Panc1 (cell line): Measurements from ENCODE around the gene CNN3. TPM values are rescaled to one million over a fixed set of nuclear protein-coding genes. Genes with fewer than 3 reads are reported as not detected.

Experiments used
- ATAC-seq: fragments of 200-7000 bp; cut with Tn5 transposase; 2 replicates; pipeline ENCODE4 v1.9.1; 2020; ENCODE audit warnings: mild to moderate bottlenecking, moderate library complexity
- BruUV-seq: library from RNA; stranded (reverse); fragments of 400-500 nt; replicated peaks from 2 replicates; lab custom pipeline; 2021; lab: Mats Ljungman, UMichigan
- CTCF ChIA-PET: fragments of 300-600 bp; sonication (Branson Sonifier 250); formaldehyde crosslinking; loops from one replicate; lab custom pipeline; 2022; ENCODE audit warnings: antibody characterized with exemption; lab: Charles Lee
- POLR2A ChIA-PET: fragments of 300-600 bp; sonication (Branson Sonifier 250); formaldehyde crosslinking; loops from one replicate; lab custom pipeline; 2022; ENCODE audit warnings: antibody characterized with exemption; lab: Charles Lee
- DNase-seq: peaks from one replicate; pipeline ENCODE4 v3.0.0-alpha.2; 2010; ENCODE audit warnings: low read depth, low spot score
- H3K27ac ChIP-seq: 2 replicates; pipeline ENCODE4 v1.5.1; 2011; ENCODE audit warnings: mild to moderate bottlenecking, low read length, inconsistent platforms
- H3K27me3 ChIP-seq: fragments of 200-500 bp; sonication (Bioruptor generic); 2 replicates; pipeline ENCODE4 v1.6.0; 2014; ENCODE audit warnings: low read length, inconsistent platforms; ENCODE audit not compliant: control insufficient read depth, insufficient read depth
- H3K36me3 ChIP-seq: fragments of 200-500 bp; sonication (Bioruptor generic); 2 replicates; pipeline ENCODE4 v1.5.1; 2014; ENCODE audit warnings: inconsistent platforms, mild to moderate bottlenecking, low read length, moderate library complexity; ENCODE audit not compliant: control insufficient read depth, insufficient read depth
- H3K4me1 ChIP-seq: 2 replicates; pipeline ENCODE4 v1.5.1; 2011; ENCODE audit warnings: inconsistent platforms, mild to moderate bottlenecking, low read length, moderate library complexity; ENCODE audit not compliant: control insufficient read depth, insufficient read depth
- H3K4me3 ChIP-seq, 2 experiments: 2 replicates each; pipeline ENCODE4 v1.5.1; 2011 to 2012; ENCODE audit warnings: low read depth in 2 of 2, low read length in 2 of 2, mild to moderate bottlenecking in 2 of 2, inconsistent platforms in 1 of 2, moderate library complexity in 1 of 2
- H3K9me3 ChIP-seq: fragments of 200-500 bp; sonication (Bioruptor generic); 2 replicates; pipeline ENCODE4 v1.5.1; 2014; ENCODE audit warnings: low read depth, mild to moderate bottlenecking, inconsistent platforms, low read length, moderate library complexity; ENCODE audit not compliant: control insufficient read depth, insufficient read depth
- POLR2AphosphoS5 ChIP-seq: IDR thresholded peaks from 2 replicates; pipeline ENCODE4 v1.6.1; 2012; ENCODE audit warnings: mild to moderate bottlenecking, low read depth, low read length, moderate library complexity
- SIN3A ChIP-seq: IDR thresholded peaks from 2 replicates; pipeline ENCODE4 v1.6.1; 2012; ENCODE audit warnings: low read depth, mild to moderate bottlenecking, low read length, moderate library complexity, borderline replicate concordance; ENCODE audit not compliant: insufficient read depth
- TCF7L2 ChIP-seq: IDR thresholded peaks from 2 replicates; pipeline ENCODE4 v1.6.1; 2011; ENCODE audit warnings: mild to moderate bottlenecking, low read depth, low read length, inconsistent platforms
- in situ Hi-C: cut with HindIII; loops from 2 replicates; pipeline ENCODE4 v1.10.0; 2016; ENCODE audit warnings: low sequenced_read_pairs, low pct_unique_long_range_greater_than_20kb
- intact Hi-C: fragments of 100-400 bp; cut with micrococcal nuclease; formaldehyde crosslinking; loops from one replicate; pipeline ENCODE4 v1.10.0; 2022; ENCODE audit not compliant: unreplicated experiment
- total RNA-seq: library from RNA; stranded (reverse); gene quantifications from one replicate; pipeline ENCODE4 v1.2.1, GENCODE V29; 2021; ENCODE audit not compliant: unreplicated experiment
- TF ChIP-seq, protein P1 (sequence below): fragments of 450-650 bp; IDR thresholded peaks from 2 replicates; pipeline ENCODE4 v1.5.1; 2017; ENCODE audit warnings: mild to moderate bottlenecking
- TF ChIP-seq, protein P2 (sequence below), 2 experiments: IDR thresholded peaks; 2 replicates each; pipeline ENCODE4 v1.6.1; 2011 to 2012; ENCODE audit warnings: low read depth in 2 of 2, control low read depth in 1 of 2, low read length in 1 of 2, mild to moderate bottlenecking in 1 of 2, moderate library complexity in 1 of 2; ENCODE audit not compliant: insufficient read depth in 1 of 2

CNN3 gene
- total RNA-seq, 1 experiment from 2014 or later = 72.3 TPM

DNA sequence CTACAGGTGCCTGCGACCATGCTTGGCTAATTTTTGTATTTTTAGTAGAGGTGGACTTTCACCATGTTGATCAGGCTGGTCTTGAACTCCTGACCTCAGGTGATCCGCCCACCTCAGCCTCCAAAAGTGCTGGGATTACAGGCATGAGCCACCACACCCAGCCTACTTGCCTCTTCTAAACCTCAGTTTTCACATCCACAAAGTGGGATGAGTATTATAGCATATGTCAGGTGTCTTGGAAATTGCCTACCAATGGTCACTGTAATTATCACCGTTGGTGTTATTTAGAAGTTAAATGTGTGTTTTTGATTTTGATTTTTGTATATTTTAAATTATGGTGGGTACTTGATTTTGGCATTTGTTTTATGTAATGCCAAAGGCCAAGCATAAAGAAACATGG, 70.0 kb downstream of the CNN3 start:
- intact Hi-C loops = no loop called here
- CTCF ChIA-PET = no interaction called here
- Histone ChIP-seq H3K4me1 (no peaks in the 10 kb centered on the region), H3K36me3 (no peaks in the 10 kb centered on the region), H3K9me3 (no peaks in the 10 kb centered on the region), H3K4me3 (no peak overlapping the region), H3K27ac (no peak overlapping the region), H3K27me3 (no peaks in the 10 kb centered on the region)
- ATAC-seq = no peak
- BruUV-seq = no TSS peak
- TF ChIP-seq, protein P1, sequence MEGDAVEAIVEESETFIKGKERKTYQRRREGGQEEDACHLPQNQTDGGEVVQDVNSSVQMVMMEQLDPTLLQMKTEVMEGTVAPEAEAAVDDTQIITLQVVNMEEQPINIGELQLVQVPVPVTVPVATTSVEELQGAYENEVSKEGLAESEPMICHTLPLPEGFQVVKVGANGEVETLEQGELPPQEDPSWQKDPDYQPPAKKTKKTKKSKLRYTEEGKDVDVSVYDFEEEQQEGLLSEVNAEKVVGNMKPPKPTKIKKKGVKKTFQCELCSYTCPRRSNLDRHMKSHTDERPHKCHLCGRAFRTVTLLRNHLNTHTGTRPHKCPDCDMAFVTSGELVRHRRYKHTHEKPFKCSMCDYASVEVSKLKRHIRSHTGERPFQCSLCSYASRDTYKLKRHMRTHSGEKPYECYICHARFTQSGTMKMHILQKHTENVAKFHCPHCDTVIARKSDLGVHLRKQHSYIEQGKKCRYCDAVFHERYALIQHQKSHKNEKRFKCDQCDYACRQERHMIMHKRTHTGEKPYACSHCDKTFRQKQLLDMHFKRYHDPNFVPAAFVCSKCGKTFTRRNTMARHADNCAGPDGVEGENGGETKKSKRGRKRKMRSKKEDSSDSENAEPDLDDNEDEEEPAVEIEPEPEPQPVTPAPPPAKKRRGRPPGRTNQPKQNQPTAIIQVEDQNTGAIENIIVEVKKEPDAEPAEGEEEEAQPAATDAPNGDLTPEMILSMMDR = no peak
- TF ChIP-seq POLR2AphosphoS5 = no peak
- TF ChIP-seq SIN3A = no peak
- TF ChIP-seq, protein P2, sequence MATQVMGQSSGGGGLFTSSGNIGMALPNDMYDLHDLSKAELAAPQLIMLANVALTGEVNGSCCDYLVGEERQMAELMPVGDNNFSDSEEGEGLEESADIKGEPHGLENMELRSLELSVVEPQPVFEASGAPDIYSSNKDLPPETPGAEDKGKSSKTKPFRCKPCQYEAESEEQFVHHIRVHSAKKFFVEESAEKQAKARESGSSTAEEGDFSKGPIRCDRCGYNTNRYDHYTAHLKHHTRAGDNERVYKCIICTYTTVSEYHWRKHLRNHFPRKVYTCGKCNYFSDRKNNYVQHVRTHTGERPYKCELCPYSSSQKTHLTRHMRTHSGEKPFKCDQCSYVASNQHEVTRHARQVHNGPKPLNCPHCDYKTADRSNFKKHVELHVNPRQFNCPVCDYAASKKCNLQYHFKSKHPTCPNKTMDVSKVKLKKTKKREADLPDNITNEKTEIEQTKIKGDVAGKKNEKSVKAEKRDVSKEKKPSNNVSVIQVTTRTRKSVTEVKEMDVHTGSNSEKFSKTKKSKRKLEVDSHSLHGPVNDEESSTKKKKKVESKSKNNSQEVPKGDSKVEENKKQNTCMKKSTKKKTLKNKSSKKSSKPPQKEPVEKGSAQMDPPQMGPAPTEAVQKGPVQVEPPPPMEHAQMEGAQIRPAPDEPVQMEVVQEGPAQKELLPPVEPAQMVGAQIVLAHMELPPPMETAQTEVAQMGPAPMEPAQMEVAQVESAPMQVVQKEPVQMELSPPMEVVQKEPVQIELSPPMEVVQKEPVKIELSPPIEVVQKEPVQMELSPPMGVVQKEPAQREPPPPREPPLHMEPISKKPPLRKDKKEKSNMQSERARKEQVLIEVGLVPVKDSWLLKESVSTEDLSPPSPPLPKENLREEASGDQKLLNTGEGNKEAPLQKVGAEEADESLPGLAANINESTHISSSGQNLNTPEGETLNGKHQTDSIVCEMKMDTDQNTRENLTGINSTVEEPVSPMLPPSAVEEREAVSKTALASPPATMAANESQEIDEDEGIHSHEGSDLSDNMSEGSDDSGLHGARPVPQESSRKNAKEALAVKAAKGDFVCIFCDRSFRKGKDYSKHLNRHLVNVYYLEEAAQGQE (IDR thresholded peaks at IDR 0.05; ENCODE audit: insufficient read depth in 1 of 2, low read depth in 2 of 2, low read length in 1 of 2) = no peak
- TF ChIP-seq TCF7L2 = no peak
- DNase-seq = no peak
- POLR2A ChIA-PET = no interaction called here
- in situ Hi-C loops = no loop called here

DNA sequence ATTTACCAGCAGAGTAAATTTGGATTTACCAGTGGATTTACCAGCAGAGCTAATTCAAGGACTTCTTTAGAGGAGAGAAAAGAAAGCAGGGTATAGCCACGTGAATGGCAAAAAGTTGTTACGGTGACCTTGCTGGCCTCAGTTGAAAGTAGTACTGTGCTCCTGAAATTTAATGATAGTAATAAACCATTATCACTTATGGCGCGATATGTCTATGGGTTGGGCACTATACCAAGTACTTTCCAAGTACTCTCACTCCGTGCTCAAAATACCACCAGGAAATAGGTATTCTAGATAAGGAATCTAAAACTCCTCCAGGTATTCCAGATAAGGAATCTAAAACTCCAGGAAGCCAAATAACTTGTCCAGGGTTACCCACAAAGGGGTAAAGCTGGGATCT, 70.9 kb downstream of the CNN3 start:
- ATAC-seq (no peak), DNase-seq (no peak)
- ChIA-PET CTCF (interaction anchor here (1.0 kb wide), 1 partner anchor 378 kb away, joined by 3 read pairs; the partner anchor contains the start of gene RWDD3), POLR2A (no interaction called here)
- no peak overlapping the region for H3K27ac ChIP-seq
- no peaks in the 10 kb centered on the region for H3K4me1 ChIP-seq
- TF ChIP-seq POLR2AphosphoS5 (no peak), SIN3A (no peak), TCF7L2 (no peak)
- TF ChIP-seq, protein P1 = no peak
- TF ChIP-seq, protein P2 (IDR thresholded peaks at IDR 0.05; ENCODE audit: insufficient read depth in 1 of 2, low read depth in 2 of 2, low read length in 1 of 2) = no peak
- H3K4me3 ChIP-seq = no peak overlapping the region
- in situ Hi-C loops = no loop called here
- H3K27me3 ChIP-seq = no peaks in the 10 kb centered on the region
- no peaks in the 10 kb centered on the region for H3K36me3 ChIP-seq
- H3K9me3 ChIP-seq = no peaks in the 10 kb centered on the region
- no TSS peak for BruUV-seq
- intact Hi-C loops = no loop called here
